HL-60/S4 treated with retinoic acid at 250 ng/mL for 4 days and 3 days (cell line): ENCODE results near the gene SELENOV.

Experiments
- in situ Hi-C: fragments of 300-500 bp; cut with MboI; formaldehyde crosslinking; loops from 2 replicates; pipeline ENCODE4 v1.7.0; 2022; ENCODE audit warnings: low sequenced_read_pairs

SELENOV gene

DNA sequence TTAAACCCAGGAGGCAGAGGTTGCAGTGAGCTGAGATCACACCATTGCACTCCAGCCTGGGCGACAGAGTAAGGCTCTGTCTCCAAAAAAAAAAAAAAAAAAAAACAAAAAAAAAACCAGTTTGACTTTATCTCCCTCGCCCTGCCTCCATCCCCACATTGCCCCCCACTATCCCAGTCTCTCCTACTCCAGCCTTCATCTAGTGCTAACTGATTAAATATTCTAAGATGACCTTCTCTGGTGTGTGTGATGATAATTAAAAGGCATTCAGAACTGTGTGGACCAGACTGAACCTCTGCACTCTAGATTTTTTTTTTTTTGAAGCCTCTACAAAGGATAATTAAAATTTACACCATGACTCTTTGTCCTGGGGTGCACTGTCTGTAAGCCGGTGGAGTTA lies 22.2 kb upstream of the SELENOV start:
- in situ Hi-C loops = no loop called here

DNA sequence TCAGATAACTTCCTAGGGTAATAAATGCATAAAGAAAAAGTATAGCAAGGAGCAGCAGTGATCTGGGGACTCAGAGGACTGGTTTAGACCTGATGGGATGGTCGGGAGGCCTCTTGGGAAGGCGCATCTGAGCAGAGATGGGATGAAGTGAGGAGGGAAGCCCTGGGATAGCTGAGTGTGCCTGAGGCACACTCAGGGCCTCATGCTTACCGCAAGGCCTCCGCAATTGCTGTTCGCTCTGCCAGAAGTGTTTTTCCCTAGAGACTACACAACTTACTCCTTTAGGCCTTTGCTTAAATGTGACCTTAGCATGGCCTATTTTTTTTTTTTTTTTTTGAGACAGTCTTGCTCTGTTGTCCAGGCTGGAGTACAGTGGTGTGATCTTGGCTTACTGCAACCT lies 20.3 kb upstream of the SELENOV start:
- in situ Hi-C loops = no loop called here

DNA sequence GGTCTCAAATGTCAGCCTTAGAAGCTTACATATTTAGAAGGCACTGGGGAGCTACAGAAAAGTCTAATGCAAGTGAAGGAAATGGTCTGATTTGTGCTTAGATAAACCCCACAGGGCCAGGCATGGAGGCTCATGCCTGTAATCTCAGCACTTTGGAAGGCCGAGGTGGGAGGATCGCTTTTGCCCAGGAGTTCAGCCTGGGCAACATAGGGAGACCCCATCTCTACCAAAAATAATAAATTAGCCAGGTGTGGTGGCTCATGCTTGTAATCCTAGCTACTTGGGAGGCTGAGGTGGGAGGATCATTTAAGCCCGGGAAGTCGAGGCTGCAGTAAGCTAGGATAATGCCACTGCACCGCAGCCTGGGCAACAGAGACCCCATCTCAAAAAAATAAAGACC lies 18.9 kb upstream of the SELENOV start:
- in situ Hi-C loops = no loop called here

DNA sequence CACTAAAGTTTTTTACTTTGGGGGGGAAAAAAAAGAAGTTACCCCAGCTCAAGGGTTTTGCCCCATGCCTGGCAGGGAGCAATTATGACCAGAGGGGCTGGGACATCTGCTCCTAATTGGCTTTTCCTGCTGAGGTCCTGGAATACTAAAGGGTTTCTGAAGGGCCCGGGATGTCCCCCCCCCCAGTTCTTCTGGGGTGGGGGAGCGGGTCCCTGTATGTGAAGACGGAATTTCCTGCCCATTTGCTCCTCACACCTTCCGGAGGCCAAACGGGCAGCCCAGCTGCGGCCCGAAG lies 17.3 kb upstream of the SELENOV start:
- in situ Hi-C loops = no loop called here

DNA sequence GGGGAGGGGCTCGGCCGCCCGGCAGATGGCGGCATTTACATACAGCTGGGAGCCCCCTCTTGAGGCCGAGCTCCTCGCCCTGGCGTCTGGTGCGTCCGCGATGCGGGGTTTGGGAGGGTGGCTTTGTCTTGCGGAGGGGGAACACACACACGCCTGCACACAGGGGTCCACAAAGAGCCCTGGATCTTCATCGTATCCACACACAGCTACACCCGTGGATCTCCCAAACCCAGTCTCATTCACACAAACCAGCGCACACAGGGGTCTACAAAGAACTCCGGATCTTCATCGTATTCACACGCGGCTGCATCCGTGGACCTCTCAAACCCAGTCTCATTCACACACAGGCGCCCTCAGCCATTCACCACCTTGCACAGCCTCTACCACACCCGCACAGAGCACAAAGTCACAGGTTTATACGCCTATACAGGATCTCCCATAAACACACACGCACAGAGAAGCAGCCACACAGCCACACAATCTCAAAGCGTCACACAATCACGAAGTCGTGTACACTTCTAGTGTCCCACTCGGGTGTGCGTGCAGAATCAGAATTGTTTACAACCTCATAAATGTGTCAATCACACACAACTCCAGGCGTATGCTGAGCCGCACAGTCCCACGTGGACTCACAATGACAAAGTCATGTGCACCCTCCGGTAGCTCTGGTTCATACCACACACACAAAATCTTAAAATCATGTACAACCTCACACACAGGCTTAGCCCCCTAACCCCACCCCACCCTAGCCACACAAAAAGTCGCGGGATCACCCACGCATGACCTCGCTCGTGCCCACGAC lies 16.7 kb upstream of the SELENOV start:
- in situ Hi-C loops = no loop called here

DNA sequence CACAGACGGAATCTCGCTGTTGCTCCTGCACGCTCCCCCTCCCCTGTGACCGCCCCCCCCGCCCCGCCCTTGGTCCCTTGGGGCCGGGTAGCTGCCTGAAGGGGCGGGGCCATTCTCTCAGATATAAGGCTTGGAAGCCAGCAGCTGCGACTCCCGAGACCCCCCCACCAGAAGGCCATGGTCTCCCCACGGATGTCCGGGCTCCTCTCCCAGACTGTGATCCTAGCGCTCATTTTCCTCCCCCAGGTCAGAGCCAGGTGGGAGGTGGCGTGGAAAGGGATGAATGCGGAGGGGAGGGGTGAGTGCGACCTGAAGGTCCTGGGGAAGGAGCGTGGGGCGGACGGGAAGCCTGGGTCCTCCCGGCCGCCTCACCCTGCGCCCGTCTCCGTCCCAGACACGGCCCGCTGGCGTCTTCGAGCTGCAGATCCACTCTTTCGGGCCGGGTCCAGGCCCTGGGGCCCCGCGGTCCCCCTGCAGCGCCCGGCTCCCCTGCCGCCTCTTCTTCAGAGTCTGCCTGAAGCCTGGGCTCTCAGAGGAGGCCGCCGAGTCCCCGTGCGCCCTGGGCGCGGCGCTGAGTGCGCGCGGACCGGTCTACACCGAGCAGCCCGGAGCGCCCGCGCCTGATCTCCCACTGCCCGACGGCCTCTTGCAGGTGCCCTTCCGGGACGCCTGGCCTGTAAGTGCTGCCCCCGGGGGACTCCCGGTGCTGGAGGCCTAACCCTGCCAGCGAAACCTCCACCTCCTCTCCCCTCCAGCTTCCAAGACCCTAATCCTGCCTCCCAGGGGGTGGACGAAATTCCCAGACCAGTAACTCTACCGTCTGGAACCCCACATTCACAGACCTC lies 15.9 kb upstream of the SELENOV start, which contains the start of gene DLL3:
DLL3 (plus strand) TSS at position 150 of the 845 bp plus-strand sequence; CDS start at position 178, 28 bp downstream.
- in situ Hi-C loops = no loop called here

DNA sequence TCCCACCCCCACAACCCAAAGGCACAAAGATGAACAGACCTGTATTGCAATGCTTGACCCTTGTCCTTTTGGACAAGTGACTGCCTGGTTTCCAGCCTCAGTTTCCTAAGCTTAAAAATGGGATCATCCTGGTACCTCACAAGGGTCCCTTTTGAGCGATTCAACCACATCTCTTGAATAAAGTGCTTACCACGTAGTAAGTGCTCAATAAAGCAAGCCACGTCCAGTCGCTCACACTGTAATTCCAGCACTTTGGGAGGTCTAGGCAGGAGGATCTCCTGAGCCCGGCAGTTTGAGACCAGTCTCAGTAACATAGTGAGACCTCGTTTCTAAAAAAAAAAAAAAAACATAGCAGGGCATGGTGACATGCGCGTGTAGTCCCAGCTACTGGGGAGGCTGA lies 15.0 kb upstream of the SELENOV start:
- in situ Hi-C loops = no loop called here

DNA sequence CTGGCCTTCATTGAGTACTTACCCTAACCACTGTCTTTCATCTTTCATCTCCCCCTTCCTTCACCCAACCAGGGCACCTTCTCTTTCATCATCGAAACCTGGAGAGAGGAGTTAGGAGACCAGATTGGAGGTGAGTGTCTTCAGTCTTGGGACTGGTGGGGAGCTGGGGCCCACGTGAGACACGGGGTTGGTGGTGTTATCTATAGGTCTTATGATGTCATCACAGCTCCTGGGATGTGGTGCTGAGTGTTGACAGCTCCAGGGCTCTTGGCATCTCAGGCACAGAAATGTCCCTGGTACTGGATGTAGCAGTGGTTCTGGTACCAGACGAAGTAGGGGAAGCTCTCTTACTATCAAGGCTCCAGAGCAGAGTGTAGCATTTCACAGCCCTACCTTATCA lies 14.4 kb upstream of the SELENOV start:
- in situ Hi-C loops = no loop called here

DNA sequence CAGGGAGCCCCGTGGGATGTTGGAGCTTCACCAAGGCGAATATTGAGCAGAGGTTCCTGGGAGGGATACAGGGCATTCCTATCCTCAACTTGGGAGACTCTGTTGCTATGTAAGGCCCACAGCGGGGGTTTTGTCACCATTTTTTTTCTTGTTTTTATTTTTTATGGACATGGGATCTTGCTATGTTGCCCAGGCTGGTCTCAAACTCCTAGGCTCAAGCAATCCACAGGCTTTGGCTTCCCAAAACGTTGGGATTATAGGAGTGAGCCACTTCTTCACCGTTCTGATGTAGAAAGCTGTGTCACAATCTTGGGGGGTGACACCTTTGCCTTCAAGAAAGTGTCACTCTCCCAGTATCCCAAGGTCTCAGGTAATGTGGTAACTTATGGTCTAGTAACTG lies 13.6 kb upstream of the SELENOV start:
- in situ Hi-C loops = no loop called here

DNA sequence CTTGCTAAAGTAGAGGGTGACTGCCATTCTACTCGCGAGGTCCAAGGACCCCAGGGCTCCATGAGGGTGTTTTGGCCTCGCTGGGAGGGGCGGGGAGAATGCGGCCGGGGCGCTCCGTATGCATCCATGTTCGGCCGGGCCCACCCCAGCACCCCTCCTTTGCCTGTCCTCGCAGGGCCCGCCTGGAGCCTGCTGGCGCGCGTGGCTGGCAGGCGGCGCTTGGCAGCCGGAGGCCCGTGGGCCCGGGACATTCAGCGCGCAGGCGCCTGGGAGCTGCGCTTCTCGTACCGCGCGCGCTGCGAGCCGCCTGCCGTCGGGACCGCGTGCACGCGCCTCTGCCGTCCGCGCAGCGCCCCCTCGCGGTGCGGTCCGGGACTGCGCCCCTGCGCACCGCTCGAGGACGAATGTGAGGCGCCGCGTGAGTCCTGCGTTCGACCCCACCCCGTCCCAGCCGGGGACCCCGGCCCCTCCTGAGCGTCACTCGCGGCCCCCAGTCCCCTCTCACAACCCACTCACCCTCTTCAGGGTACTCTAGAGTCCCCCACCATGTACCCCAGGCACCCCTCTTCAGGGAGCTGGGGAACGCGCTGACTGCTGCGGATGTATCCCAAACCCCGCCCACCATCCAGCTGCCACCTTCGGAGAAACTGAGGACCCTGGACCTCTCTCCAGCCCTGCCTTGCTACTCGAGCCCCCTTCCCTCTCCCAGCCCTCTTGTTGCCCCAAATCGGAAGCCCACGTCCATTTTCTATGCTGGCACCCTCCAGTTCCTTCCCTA lies 12.1 kb upstream of the SELENOV start:
- in situ Hi-C loops = no loop called here

DNA sequence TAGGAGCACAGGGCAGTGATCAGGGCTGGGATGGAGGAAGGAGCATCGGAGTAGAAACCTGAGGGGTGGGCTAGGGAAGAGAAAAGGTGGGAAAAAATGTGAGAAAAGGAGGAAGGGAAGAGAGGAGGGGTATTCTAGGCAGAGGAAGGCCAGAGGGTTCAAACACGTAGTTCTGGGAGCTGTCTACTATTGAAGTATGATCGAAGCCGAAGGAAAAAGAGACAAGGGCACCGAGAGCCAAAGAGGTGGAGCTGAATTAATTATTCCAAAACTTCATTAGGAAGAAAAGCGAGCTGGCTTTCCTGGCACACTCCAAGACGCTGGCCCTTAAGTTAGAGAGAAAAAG lies 8.4 kb upstream of the SELENOV start:
- in situ Hi-C loops = no loop called here

DNA sequence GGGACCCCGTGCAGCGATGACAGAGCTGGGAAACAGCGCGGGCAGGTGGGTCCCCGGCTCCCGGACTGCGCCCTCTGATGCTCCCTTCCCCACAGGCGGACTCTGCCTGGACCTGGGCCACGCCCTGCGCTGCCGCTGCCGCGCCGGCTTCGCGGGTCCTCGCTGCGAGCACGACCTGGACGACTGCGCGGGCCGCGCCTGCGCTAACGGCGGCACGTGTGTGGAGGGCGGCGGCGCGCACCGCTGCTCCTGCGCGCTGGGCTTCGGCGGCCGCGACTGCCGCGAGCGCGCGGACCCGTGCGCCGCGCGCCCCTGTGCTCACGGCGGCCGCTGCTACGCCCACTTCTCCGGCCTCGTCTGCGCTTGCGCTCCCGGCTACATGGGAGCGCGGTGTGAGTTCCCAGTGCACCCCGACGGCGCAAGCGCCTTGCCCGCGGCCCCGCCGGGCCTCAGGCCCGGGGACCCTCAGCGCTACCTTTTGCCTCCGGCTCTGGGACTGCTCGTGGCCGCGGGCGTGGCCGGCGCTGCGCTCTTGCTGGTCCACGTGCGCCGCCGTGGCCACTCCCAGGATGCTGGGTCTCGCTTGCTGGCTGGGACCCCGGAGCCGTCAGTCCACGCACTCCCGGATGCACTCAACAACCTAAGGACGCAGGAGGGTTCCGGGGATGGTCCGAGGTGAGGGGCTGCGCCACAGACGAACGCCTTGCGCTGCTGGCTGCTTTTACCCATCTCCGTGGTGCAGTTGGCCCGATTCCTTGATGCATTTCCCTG lies 7.8 kb upstream of the SELENOV start:
- in situ Hi-C loops = no loop called here

DNA sequence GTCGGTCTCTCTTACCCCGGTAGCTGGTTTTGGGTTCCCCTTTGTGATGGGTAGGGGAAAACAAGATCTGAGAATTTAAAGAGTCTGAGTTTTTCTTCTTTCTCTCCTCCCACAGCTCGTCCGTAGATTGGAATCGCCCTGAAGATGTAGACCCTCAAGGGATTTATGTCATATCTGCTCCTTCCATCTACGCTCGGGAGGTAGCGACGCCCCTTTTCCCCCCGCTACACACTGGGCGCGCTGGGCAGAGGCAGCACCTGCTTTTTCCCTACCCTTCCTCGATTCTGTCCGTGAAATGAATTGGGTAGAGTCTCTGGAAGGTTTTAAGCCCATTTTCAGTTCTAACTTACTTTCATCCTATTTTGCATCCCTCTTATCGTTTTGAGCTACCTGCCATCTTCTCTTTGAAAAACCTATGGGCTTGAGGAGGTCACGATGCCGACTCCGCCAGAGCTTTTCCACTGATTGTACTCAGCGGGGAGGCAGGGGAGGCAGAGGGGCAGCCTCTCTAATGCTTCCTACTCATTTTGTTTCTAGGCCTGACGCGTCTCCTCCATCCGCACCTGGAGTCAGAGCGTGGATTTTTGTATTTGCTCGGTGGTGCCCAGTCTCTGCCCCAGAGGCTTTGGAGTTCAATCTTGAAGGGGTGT lies 7.1 kb upstream of the SELENOV start:
- in situ Hi-C loops = no loop called here

DNA sequence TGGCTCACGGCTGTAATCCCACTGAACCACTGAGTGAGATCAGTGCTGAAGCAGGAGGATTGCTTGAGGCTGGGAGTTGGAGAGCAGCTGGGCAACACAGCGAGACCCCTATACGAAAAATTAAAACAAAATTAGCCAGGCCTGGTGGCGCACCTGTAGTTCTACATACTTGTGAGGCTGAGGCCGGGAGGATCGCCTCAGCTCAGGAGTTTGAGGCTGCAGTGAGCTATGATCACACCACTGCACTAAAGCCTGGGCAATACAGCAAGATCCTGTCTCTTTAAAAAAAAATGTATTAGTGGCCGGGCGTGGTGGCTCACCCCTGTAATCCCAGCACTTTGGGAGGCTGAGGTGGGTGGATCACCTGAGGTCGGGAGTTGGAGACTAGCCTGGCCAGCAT lies 6.3 kb upstream of the SELENOV start:
- in situ Hi-C loops = no loop called here

DNA sequence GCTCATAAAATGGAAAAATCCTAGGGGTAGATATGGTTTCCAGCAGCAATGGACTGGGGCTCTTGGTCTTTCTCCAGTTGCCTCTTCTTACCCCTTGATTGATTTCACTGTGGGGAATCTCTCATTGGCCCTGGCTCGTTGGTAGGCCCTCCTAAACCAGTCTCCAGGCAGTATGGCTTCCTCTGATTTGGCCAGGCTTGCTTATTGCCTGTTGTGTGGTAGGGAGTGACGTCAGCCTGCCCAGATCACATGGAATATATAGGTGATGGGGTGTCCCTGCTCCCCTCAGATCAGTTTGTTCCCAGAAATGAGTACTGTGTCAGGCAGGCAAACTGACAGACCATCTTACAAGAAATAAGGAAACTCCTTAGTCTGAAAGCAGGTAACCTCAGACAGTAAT lies 5.7 kb upstream of the SELENOV start:
- in situ Hi-C loops = no loop called here

DNA sequence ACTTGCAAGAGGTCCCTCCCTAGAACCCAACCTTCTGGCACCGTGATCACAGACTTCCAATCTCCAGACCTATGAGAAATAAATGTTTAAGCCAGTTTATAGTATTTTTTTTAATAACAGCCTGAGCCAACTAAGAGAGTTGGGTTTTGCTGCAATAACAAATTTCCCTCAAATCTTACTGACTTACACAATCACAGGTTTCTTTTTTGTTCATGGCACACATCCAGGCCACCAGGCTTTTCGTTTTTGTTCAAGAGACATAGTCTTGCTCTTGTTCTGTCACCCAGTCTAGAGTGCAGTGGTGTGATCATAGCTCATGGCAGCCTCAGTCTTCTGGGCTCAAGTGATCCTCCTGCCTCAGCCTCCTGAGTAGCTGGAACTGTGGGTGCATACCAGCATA lies 2.0 kb upstream of the SELENOV start:
- in situ Hi-C loops = no loop called here

DNA sequence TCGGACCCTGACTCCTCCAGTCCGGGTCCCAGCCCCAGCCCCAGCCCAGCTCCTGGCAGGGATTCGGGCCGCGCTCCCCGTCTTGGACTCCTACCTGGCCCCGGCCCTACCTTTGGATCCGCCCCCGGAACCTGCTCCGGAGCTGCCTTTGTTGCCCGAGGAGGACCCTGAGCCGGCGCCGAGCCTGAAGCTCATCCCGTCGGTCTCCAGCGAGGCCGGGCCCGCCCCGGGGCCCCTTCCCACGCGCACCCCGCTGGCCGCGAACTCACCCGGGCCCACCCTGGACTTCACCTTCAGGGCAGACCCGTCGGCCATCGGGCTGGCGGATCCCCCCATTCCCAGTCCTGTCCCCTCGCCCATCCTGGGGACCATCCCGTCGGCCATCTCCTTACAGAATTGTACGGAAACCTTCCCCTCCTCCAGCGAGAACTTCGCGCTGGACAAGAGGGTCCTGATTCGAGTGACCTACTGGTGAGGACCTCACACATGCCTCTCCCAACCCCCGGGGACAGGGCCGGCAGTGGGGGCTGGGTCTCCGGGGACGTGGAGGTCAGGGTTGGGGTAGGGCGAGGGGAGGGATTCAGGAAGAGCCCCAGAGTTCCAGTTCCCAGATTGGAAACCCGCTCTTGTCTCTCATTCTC lies 732 bp downstream of the SELENOV start:
- in situ Hi-C loops = no loop called here

DNA sequence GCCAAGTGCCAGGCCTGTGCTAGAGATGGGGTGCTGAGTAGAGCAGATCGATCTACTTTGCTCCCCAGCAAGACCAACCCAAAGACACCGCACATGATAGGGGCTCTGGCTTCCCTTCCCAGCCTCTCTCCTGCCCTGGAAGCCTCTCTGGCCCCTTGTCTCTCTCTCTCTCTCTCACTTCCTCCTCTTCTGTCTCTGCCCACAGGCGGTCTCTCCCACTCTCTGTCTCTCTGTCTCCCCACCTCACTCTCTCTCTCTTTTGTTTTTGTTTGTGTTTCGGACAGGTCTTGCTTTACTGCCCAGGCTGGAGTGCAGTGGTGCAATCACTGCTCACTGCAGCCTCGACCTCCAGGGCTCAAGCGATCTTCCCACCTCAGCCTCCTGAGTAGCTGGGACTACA lies 1.3 kb downstream of the SELENOV start:
- in situ Hi-C loops = no loop called here

DNA sequence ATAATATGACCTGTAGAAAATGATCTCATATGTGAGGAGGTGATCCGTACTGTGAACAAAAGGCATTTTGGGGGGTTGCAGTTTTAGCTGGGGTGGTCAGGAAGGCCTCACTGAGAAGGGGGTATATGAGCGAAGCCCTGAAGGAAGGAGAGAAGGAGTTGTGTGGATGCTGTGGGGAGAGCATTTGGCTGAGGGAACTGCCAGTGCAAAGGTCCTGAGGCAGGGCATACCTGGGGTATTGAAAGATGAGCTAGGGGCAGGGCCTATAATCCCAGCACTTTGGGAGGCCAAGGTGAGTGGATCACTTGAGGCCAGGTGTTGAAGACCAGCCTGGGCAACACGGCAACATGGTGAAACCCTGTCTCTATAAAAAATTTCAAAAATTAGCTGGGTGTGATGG lies 2.5 kb downstream of the SELENOV start:
- in situ Hi-C loops = no loop called here

DNA sequence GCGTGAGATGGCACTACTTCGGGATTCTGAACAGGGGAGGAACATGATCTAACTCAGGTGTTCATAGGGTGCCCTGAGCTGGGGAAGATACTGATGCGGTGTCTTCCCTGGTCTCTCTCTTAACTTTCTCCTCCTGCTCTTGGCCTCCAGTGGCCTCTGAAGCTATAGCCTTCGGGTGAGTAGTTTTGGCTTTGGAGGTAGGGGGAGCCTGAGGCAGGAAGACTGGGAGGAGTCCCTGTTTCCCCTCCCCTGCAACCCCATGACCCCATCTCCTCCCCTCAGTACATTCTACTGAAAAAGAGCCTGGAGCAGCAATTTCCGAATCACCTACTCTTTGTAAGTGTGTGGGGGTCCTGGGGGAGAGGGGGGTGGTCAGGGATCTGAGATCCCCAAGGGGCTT lies 3.5 kb downstream of the SELENOV start:
- in situ Hi-C loops = no loop called here
